Mesenchymal stem cell (in vitro differentiated cells and primary cell): ENCODE results near the gene PRPSAP1.
A peak's percentile ranks its signal among the peaks of the same experiment; 100 is the strongest.

Experiments used
- DNase-seq: peaks from one replicate; pipeline ENCODE4 v3.0.0-alpha.2; 2013
- H2AFZ ChIP-seq: one replicate; pipeline ENCODE4 v1.6.1; 2013; ENCODE audit warnings: low read depth, mild to moderate bottlenecking, control low read depth, inconsistent platforms, low read length, moderate library complexity
- H2AK5ac ChIP-seq: 2 replicates; pipeline ENCODE4 v1.6.1; 2013; ENCODE audit warnings: low read length, moderate library complexity, mild to moderate bottlenecking, inconsistent platforms; ENCODE audit not compliant: severe bottlenecking
- H2BK120ac ChIP-seq: one replicate; pipeline ENCODE4 v1.6.1; 2013; ENCODE audit warnings: low read depth, mild to moderate bottlenecking, inconsistent platforms, low read length, moderate library complexity
- H2BK12ac ChIP-seq, 2 experiments: one replicate each; pipeline ENCODE4 v1.6.1; 2013; ENCODE audit warnings: inconsistent platforms in 2 of 2, low read length in 2 of 2, mild to moderate bottlenecking in 2 of 2, moderate library complexity in 2 of 2, control low read depth in 1 of 2
- H2BK15ac ChIP-seq: one replicate; pipeline ENCODE4 v1.6.1; 2013; ENCODE audit warnings: mild to moderate bottlenecking, low read depth, inconsistent platforms; ENCODE audit not compliant: poor library complexity, severe bottlenecking
- H2BK5ac ChIP-seq: 2 replicates; pipeline ENCODE4 v1.6.1; 2013; ENCODE audit warnings: low read depth, mild to moderate bottlenecking, low read length, control low read depth, inconsistent platforms; ENCODE audit not compliant: poor library complexity, severe bottlenecking
- H3K14ac ChIP-seq, 2 experiments: one replicate each; pipeline ENCODE4 v1.6.1; 2013; ENCODE audit warnings: inconsistent platforms in 2 of 2, low read length in 2 of 2, control low read depth in 1 of 2, mild to moderate bottlenecking in 1 of 2, moderate library complexity in 1 of 2
- H3K18ac ChIP-seq, 2 experiments: one replicate each; pipeline ENCODE4 v1.6.1; 2013; ENCODE audit warnings: inconsistent platforms in 2 of 2, low read length in 2 of 2, control low read depth in 1 of 2, low read depth in 1 of 2, mild to moderate bottlenecking in 1 of 2
- H3K23ac ChIP-seq, 2 experiments: one replicate each; pipeline ENCODE4 v1.6.1; 2013; ENCODE audit warnings: inconsistent platforms in 2 of 2, low read length in 2 of 2, mild to moderate bottlenecking in 2 of 2, moderate library complexity in 2 of 2, control low read depth in 1 of 2
- H3K27ac ChIP-seq: 2 replicates; pipeline ENCODE4 v1.5.1; 2013; ENCODE audit warnings: mild to moderate bottlenecking, moderate library complexity, low read length, control low read depth, inconsistent platforms; ENCODE audit not compliant: poor library complexity, severe bottlenecking
- H3K27me3 ChIP-seq, 2 experiments: 2 replicates each; pipeline versions ENCODE4 v1.6.1 to v1.7.0; 2013; ENCODE audit warnings: low read length in 2 of 2, mild to moderate bottlenecking in 2 of 2, moderate library complexity in 2 of 2, control low read depth in 1 of 2, inconsistent platforms in 1 of 2; ENCODE audit not compliant: control insufficient read depth in 1 of 2, insufficient read depth in 1 of 2
- H3K36me3 ChIP-seq, 2 experiments: 2 replicates each; pipeline versions ENCODE4 v1.6.1 to v1.7.0; 2013; ENCODE audit warnings: low read length in 2 of 2, control low read depth in 1 of 2, inconsistent platforms in 1 of 2, low read depth in 1 of 2, mild to moderate bottlenecking in 1 of 2; ENCODE audit not compliant: insufficient read depth in 2 of 2, control insufficient read depth in 1 of 2
- H3K4ac ChIP-seq, 2 experiments: one replicate each; pipeline ENCODE4 v1.6.1; 2013; ENCODE audit warnings: inconsistent platforms in 2 of 2, low read length in 2 of 2, mild to moderate bottlenecking in 2 of 2, moderate library complexity in 2 of 2, control low read depth in 1 of 2, low read depth in 1 of 2
- H3K4me1 ChIP-seq: 2 replicates; pipeline ENCODE4 v1.6.1; 2013; ENCODE audit warnings: low read depth, low read length, control low read depth; ENCODE audit not compliant: control insufficient read depth, insufficient read depth
- H3K4me2 ChIP-seq: 2 replicates; pipeline ENCODE4 v1.6.1; 2013; ENCODE audit warnings: low read length, mild to moderate bottlenecking, inconsistent platforms; ENCODE audit not compliant: poor library complexity, severe bottlenecking
- H3K4me3 ChIP-seq, 2 experiments: 2 replicates each; pipeline versions ENCODE4 v1.5.1 to v1.7.0; 2013; ENCODE audit warnings: low read length in 2 of 2, mild to moderate bottlenecking in 2 of 2, control low read depth in 1 of 2, low read depth in 1 of 2; ENCODE audit not compliant: insufficient read depth in 1 of 2
- H3K79me1 ChIP-seq: replicated peaks from 2 replicates; pipeline ENCODE4 v1.6.1; 2013; ENCODE audit warnings: mild to moderate bottlenecking, control low read depth, low read length, inconsistent platforms; ENCODE audit not compliant: poor library complexity, severe bottlenecking
- H3K9ac ChIP-seq: 2 replicates; pipeline ENCODE4 v1.7.0; 2013; ENCODE audit warnings: mild to moderate bottlenecking, low read length, moderate library complexity
- H3K9me3 ChIP-seq: 2 replicates; pipeline ENCODE4 v1.7.0; 2013; ENCODE audit warnings: mild to moderate bottlenecking, low read length; ENCODE audit not compliant: control insufficient read depth
- H4K8ac ChIP-seq: one replicate; pipeline ENCODE4 v1.6.1; 2013; ENCODE audit warnings: inconsistent platforms, mild to moderate bottlenecking, low read length, moderate library complexity
- H4K91ac ChIP-seq: one replicate; pipeline ENCODE4 v1.6.1; 2013; ENCODE audit warnings: mild to moderate bottlenecking, low read length, inconsistent platforms
- WGBS: methylation state at CpG from one replicate; pipeline ENCODE4 v1.1.7; 2013; ENCODE audit warnings: mixed read lengths; 5-methylcytosine and 5-hydroxymethylcytosine counted together

PRPSAP1 gene

DNA sequence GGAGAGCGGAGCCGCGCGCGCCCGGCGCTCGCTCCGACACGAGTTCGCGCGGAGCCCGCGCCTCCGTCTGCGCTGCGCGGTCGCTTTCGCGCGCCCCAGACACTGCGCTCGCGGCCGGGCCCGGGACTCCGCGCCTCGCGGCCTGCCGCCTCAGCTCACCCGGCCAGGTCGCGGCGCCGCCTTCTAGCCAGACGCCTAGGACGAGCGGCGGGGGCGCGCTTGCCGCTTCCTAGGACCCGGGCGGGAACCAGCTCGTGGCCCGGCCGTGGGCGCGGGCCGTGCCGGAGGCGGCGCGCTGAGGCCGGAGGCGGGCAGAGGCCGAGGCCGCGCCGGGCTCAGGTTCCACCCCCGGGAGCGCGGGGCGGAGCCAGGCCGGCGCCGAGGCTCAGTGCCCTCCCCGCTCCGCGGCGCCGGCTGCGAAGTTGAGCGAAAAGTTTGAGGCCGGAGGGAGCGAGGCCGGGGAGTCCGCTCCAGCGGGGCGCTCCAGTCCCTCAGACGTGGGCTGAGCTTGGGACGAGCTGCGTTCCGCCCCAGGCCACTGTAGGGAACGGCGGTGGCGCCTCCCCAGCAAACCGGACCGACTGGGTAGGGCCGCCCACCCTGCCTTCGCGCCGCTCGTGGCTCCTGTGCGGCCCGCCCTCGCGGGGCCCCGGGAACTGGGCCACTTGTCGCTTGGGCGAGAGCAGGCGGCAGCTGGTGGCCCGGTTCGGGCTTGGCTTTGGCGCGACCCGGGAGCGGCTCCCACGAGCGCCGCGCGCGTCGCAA, 30.7 kb upstream of the PRPSAP1 start, which contains the start of gene SPHK1:
Gene SPHK1 (plus strand): TSS at position 388 of the 765 bp plus-strand sequence. CDS start 1,036 bp downstream, outside the sequence.
- Histone ChIP-seq H3K18ac (peak within 1 kb of the TSS; percentile 52 to 72), H3K9ac (peak within 1 kb of the TSS; percentile 94), H2BK15ac (peak within 1 kb of the TSS; percentile 94), H3K14ac (no peak within 1 kb of the TSS), H4K91ac (peak within 1 kb of the TSS; percentile 44), H2BK12ac (peak within 1 kb of the TSS in 1 of 2 experiments; percentile 82), H2BK120ac (peak within 1 kb of the TSS; percentile 45), H2BK5ac (peak within 1 kb of the TSS; percentile 49), H2AFZ (peak within 1 kb of the TSS; percentile 74), H3K4me1 (peaks cover 38% of the 10 kb centered on the region), H3K4me2 (peak within 1 kb of the TSS; percentile 95), H3K27me3 (no peaks in the 10 kb centered on the region), H2AK5ac (no peak within 1 kb of the TSS), H3K4me3 (peak within 1 kb of the TSS; percentile 68 to 83), H3K4ac (peak within 1 kb of the TSS; percentile 54 to 55), H4K8ac (peak within 1 kb of the TSS; percentile 59), H3K27ac (no peak within 1 kb of the TSS), H3K23ac (peak within 1 kb of the TSS in 1 of 2 experiments; percentile 83), H3K79me1 (peaks cover 13% of the 10 kb centered on the region), H3K36me3 (peaks cover 21 to 25% of the 10 kb centered on the region in 2 experiments), H3K9me3 (no peaks in the 10 kb centered on the region)
- WGBS: under 1% methylated on average over 88 of the region's 118 CpGs
- DNase-seq: peak; percentile 78

DNA sequence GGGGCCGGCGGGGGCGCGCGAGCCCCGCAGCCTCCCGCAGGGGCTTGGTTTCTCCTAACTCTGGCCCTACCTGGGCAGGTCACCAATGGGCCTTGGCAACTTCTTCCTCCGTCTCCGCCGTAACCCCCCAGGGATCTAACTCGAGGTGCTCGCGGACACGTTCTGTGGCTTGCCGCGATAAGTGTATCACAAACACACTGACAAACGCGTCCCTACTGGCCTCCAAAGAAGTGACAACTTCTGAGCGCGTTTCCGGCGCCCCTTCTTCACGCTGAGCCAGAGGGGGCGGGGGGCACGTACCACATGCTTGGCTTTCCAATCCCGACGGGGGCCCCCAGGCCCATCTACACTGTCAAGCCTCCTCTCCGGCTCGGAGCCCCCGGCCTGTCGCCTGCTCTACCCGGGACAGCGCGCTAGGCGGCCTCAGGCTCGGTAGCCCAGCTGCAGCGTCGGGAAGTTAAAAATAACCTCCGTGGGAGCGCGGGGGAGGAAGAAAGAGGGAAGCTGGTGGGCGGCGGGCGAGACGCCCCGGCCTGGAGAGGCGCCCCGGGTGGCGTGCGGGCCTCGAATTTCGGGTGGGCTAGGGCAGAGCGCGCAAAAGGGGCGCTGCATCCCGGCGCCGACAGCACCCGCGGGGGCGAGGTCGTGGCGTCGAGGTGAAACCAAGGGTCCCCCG, 30.0 kb upstream of the PRPSAP1 start:
- H2AK5ac ChIP-seq: no peak overlapping the region
- peak overlapping the region; percentile 94 for H2BK15ac ChIP-seq
- H3K4me2 ChIP-seq: peak overlapping the region; percentile 95
- peaks cover 38% of the 10 kb centered on the region for H3K4me1 ChIP-seq
- H3K9ac ChIP-seq: peak overlapping the region; percentile 94
- peaks cover 14 to 19% of the 10 kb centered on the region in 2 experiments for H3K36me3 ChIP-seq
- H4K8ac ChIP-seq: peak overlapping the region; percentile 52
- 1% methylated on average over 46 of the region's 65 CpGs for WGBS
- H3K79me1 ChIP-seq: peaks cover 13% of the 10 kb centered on the region
- H2BK120ac ChIP-seq: peak overlapping the region; percentile 45
- H4K91ac ChIP-seq: no peak overlapping the region
- no peaks in the 10 kb centered on the region for H3K9me3 ChIP-seq
- no peak overlapping the region for H3K14ac ChIP-seq
- H3K4me3 ChIP-seq: peak overlapping the region; percentile 68 to 83
- no peak overlapping the region for H2BK5ac ChIP-seq
- peak; percentile 84 for DNase-seq
- peak overlapping the region; percentile 52 to 71 for H3K18ac ChIP-seq
- H3K4ac ChIP-seq: peak overlapping the region; percentile 2 to 55
- peak overlapping the region; percentile 39 for H2AFZ ChIP-seq
- no peaks in the 10 kb centered on the region for H3K27me3 ChIP-seq
- no peak overlapping the region for H3K27ac ChIP-seq
- H2BK12ac ChIP-seq: peak overlapping the region in 1 of 2 experiments; percentile 10
- H3K23ac ChIP-seq: peak overlapping the region in 1 of 2 experiments; percentile 83

GRCh38 chr17:76382803-76383545, 29.3 kb upstream of the PRPSAP1 start:
- Histone ChIP-seq H3K4me1 (peaks cover 38% of the 10 kb centered on the region), H4K8ac (peak overlapping the region; percentile 74), H2BK120ac (peak overlapping the region; percentile 45), H3K23ac (peak overlapping the region in 1 of 2 experiments; percentile 9), H3K18ac (peak overlapping the region; percentile 55 to 88), H3K4me3 (peak overlapping the region; percentile 68 to 83), H2BK15ac (peak overlapping the region; percentile 85), H4K91ac (no peak overlapping the region), H3K4ac (peak overlapping the region in 1 of 2 experiments; percentile 5), H3K14ac (no peak overlapping the region), H3K27me3 (no peaks in the 10 kb centered on the region), H3K36me3 (peaks cover 13 to 17% of the 10 kb centered on the region in 2 experiments), H2BK12ac (peak overlapping the region in 1 of 2 experiments; percentile 35), H2BK5ac (no peak overlapping the region), H3K9me3 (no peaks in the 10 kb centered on the region), H2AK5ac (no peak overlapping the region), H3K79me1 (peaks cover 12% of the 10 kb centered on the region), H3K4me2 (peak overlapping the region; percentile 95), H3K27ac (peak overlapping the region; percentile 18), H3K9ac (peak overlapping the region; percentile 94), H2AFZ (peak overlapping the region; percentile 70)
- under 1% methylated on average over 57 of the region's 80 CpGs for WGBS
- peak; percentile 76 for DNase-seq
